GM18526 (cell line): Measurements from ENCODE around the gene KRTAP17-1.

Experiments used
- POLR2A ChIP-seq: IDR thresholded peaks from 3 replicates; pipeline ENCODE4 v1.6.1; 2011; ENCODE audit not compliant: insufficient read length; ENCODE audit errors: extremely low read depth

KRTAP17-1 gene

DNA sequence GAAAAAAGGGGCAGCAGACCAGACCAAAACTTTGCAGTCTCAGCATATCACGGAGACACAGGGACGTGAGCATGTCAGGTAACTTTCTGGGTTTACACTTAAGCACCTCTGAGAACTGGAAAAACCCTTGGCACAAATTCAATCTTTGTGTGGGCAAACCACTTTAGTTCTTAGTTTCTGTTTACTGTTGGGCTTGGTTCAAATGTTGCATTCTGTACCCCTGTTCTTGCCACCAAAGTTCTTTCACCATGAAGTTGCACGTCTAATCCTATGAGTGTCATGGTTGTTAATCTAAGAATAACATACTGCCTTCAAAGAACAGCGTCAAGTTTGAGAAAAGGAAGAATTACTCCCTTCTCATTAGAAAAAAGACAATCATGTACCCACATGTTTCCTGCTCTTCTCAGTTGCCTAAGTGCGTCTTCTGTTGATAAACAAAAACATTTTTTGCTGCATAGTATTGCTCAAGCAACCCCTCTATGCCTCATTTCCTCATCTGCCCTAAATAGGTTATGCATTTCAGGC lies 23.5 kb upstream of the KRTAP17-1 start:
- no peak for TF ChIP-seq POLR2A

DNA sequence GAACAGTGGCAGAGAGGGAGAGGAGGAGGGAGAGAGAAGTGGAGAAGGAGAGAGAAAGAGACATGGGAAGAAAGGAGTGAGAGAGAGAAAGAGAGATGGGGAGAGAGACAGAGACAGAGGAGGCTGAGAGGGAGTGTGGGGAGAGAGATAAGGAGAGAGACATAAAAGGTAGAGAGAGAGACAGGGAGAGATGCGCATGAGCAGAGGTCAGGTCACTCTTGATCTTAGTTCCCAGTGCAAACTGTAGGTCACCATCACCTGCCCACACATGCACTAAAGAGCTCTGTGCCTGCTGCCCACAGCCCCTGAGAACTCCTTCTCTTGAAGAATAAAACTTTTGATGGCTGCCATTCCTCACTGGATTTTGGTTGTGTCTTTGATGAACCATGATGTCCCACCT lies 20.2 kb upstream of the KRTAP17-1 start:
- TF ChIP-seq POLR2A, result no peak

DNA sequence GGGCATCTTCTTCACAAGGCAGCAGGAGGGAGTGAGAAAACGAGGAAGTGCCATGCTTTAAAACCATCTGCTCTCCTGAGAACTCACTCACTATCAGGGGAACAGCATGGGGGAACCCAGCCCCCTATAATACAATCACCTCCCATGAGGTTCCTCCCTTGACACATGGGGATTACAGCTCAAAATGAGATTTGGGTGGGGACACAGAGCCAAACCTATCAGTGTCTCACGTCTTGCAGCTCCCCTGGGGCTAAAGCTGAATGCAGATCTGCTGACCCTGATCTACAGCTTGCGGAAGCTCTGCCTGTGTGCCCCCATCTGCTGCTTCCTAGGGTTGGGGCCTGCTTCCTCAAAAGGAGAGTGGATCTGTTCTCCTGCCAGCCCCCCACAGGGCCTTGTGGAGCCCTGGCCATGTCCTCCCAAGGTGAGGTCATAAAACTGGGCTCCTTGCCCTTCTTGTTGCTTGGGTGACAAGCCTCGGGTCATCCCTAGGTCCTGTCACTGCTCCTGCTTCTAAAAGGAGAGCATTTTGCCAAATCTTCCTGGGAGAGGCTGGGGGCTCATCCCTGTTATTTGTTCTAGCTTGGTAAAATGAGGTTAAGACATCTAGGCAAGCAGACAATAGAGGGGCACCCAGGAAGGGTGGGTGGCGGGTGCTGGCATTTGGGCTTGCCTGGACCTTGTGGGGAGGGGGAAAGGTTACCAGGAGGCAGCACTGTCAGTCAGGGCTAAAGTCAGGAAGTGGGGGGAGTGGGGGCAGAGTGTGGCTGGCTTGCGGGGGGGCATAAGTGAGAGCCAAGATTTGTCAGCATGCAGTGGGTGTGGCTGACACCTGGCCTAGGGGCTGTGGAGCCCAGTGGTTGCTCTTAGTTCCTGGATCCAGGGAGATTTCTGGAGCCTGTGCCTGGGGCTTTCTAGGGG lies 19.1 kb upstream of the KRTAP17-1 start:
- no peak for TF ChIP-seq POLR2A

DNA sequence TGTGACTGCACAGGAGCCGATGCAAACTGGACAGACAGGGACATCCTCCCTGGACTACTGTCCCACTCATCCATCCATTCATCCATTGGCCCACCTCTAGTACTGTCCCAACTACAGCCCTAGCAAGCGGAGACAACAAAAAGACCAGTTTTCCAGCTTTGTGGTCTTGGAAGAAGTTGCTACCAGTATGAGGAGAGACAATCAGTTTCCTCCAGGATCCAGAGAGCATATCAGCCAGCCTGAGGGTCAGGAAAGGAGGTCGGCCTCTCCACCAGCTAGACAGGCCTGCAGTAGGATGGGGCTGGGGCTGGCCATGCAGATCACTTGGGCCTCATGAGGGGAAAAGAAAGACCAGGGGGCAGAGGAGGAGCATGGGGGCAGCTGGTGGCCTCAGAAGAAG lies 18.3 kb upstream of the KRTAP17-1 start:
- no peak for TF ChIP-seq POLR2A

DNA sequence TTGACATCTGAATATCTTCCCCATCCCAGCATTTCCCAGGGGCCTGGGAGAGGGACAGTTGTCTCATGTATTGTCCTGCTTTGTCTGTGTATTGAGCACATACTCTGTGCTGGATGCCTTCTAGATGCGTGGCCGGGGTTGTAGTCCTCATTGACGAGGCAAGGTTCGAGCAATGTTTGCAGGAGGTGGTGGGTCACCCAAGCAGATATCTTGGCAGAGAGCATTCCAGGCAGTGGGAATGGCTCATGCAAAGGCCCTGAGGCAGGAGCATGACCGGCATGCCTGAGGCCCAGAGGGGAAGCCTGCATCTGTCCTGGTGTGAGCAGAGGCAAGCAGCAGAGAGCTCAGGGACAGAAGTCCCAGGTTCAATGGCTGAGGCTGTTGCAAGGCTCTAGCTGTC lies 17.6 kb upstream of the KRTAP17-1 start:
- no peak for TF ChIP-seq POLR2A

DNA sequence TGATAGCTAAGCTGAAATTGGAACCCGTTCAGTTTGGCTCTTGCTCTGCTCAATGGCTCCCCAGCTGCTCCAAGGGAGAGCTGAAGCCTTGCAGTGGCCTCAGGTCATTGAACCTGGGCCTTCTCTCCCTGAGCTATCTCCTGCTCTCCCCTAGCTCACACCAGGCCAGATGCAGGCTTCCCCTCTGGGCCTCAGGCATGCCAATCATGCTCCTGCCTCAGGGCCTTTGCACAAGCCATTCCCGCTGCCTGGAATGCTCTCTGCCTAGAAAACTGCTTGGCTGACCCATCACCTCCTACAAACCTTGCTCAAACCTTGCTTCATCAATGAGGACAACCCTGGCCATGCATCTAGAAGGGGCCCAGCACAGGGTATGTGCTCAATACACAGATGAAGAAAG lies 16.7 kb upstream of the KRTAP17-1 start:
- no peak for TF ChIP-seq POLR2A

DNA sequence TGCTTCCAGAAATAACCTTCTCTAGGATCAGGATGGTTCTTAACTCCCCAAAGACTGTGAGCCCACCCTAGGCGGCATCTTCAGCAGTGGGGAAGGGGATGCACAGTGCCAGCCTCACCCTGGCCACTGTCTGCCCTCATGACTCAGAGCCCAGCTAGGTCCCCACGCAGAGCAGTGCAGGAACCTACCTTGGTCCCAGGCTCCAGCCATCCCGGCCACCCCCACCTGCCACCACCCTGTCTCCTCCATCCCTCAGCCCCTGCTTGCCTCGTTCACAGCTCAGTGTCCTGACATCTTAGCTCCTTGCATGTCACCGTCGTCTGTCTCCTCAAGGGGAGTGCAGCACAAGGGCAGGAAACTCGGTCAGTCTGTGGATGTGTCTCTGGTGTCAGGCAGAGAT lies 16.1 kb upstream of the KRTAP17-1 start:
- TF ChIP-seq POLR2A, result no peak

DNA sequence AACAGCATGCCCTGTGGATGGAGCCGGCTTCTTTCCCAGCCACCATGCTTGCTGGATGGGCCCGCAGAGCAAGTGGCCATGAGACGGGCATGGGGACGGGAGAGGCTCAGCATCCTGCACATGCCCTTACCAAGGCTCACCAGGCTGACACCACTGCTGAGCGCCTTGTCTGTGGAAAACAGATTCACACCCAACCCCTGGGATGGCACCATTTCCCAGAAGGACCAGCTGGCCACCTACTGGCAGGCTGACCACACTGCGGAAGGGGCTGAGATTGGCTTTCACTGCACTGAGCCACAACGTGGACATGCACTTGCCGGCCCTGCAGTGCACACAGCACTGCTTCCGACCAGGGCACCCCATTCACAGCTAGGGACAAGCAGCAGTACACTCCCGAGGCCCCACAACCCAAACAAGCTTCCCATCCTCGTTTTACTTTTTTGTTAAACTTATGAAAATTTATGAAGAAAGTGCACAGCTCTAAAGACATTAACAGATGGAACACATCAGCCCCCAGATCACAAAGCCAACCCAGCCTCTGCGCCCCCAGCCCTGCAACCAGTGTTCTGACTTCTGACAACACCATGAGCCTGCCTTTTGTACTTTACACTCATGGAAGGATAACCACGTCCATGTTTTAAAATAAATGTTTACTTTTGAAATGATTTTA lies 13.9 kb upstream of the KRTAP17-1 start:
- TF ChIP-seq POLR2A, result no peak

DNA sequence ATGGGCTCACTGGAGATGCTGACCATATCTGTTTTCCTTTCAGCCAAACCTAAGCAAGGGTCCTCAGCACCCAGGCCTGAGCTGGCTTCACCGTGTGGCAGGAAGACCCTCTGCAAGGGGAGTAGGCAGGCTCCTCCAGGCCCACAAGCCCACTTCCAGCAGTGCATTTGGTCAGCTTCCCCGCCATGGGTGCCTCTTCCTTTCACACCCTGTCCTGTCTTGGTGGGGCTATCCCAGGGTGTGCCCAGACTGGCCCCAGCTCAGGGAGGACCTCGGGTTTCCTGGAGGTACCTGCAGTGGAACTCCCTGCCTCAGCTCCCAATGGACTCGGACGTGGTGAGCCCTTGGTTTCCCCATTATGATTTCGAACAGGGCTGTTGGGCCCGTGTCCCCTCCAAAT lies 12.7 kb upstream of the KRTAP17-1 start:
- TF ChIP-seq POLR2A, result no peak

DNA sequence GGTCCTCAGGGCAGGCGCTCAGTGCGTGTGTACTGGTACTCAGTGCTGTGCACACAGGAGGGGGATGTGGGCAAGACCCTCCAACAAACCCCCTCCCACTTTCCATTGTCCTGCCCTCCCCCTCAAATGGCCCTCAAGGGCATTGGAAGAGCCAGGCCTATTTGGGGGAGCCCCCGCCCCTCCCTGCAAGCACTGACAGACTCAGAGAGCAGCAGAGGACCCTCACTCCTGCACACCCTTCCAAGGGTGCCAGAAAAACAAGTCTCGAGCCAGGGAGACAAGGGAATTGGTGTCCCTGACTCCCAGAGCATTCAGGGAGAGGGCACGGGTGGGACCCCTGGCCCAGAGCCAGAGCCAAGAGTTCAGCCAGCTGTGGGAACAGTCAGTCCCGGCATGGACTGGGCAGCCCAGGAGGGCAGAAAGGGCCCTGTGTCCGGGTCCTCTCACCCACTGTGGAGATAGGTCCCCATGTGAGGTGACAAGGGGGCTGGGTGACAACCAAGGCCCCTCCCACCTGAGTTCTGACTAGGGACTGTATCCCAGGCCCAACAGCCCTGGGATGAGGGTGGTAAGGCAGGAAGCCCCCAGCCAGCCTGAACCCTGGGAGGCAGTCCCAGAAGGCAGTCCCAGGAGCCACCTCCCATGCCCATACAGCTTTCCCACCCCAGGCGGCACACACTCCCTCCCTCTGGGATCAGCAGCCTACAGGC lies 12.1 kb upstream of the KRTAP17-1 start:
- no peak for TF ChIP-seq POLR2A

DNA sequence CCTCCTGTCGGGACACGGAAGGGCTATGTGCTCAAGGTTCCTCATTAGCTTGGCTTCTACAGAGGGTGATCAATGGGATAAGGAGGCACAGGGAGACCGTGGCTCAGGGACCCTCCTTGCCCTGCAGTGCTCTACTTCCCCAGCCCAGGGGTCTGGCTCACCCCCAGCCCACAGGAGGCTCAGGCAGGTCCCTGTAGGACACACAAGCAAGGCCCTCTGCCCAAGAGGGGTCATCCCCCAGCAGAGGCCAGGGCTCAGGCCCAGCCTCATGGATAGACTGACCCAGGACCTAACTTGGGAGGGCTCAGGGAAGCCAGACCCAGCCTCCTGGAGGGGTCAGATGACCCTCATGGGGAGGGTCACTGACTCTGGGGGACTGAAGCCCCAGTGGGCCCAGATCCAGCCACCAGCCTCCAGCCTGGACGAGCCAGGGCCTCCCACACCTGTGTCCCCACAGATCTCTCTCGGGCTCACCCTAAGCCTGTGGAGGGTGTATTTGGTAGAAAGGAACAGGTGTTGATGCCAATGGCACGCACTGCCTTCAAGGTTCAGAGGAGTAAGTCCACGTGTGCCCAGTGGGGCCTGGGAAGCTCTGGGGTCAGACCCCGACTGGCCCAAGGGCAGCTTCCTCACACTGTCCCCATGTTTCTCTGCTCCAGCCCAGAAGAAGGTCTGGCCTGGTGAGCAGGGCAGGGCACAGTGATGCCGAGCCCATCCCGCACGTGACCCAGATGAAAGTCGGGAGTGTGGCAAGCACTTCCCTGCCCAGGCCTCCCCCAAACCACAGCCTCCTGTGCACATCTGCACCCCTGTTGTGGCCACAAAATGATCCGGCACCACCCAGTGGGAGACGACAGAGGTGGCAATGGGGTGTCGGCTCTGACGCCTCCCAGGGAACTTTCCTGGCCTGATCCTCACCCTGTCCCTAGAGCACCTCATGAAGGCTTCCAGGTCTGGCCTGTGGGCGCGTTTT lies 10.9 kb upstream of the KRTAP17-1 start:
- no peak for TF ChIP-seq POLR2A

DNA sequence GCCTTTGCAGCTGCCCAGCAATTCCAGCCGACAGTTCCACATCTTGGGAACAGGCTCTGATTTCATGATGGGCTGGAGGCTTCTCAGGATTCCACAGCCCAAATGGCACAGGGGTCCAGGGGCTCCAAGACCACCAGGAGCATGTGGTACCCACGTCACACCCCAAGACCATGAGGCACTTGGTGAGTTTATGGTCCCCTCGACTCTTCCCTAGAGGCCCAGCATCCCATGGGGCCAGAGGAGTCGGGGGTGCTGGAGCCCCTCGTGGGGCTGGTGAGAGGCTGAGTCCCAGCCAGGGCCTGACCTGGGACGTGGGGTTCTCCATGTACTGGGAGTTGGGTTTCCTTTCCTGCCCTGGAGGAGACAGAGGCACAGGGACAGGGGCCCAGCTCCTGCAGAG lies 10.1 kb upstream of the KRTAP17-1 start:
- TF ChIP-seq POLR2A, result no peak

DNA sequence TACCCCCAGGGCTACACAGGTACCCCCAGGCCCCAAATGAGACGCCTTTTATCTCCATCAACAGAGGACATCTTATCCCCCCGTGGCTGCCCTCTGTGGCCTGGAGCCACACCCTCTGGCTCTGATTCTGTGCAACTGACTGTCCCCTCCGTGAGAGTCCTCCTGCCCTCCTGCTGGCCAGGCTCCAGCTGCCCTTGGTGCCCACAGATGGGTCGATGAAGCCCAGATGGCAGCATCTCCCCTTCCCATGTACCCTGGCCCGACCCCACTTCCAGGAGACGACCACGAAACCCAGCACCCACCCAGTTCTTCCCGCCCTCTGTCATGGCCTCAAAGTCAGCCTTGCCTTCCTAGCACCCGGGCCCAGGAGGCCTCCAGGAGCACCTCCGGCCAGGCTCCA lies 9.6 kb upstream of the KRTAP17-1 start:
- TF ChIP-seq POLR2A, result no peak
